ENCODE data around the gene KIAA1671.

KIAA1671 gene

GRCh38 chr22:25120761-25121212 lies 168.3 kb downstream of the KIAA1671 start:
- no peak for DNase-seq

- no peak for DNase-seq
Observed at GRCh38 chr22:25122136-25122764, 169.7 kb downstream of the KIAA1671 start.

- no peak for DNase-seq
Observed at GRCh38 chr22:25123677-25124076, 171.2 kb downstream of the KIAA1671 start.

GRCh38 chr22:25125693-25126357 lies 173.3 kb downstream of the KIAA1671 start:
- DNase-seq: no peak

- no peak for DNase-seq
Observed at GRCh38 chr22:25126510-25126909, 174.0 kb downstream of the KIAA1671 start.

- DNase-seq: no peak
Observed at GRCh38 chr22:25127318-25127717, 174.8 kb downstream of the KIAA1671 start.

GRCh38 chr22:25130462-25130861 lies 177.9 kb downstream of the KIAA1671 start:
- no peak for DNase-seq

- no peak for DNase-seq
Observed at GRCh38 chr22:25131198-25131887, 178.8 kb downstream of the KIAA1671 start.

GRCh38 chr22:25134028-25134427 lies 181.5 kb downstream of the KIAA1671 start:
- no peak for DNase-seq

GRCh38 chr22:25134451-25134850 lies 181.9 kb downstream of the KIAA1671 start:
- no peak for DNase-seq

GRCh38 chr22:25136953-25137576 lies 184.5 kb downstream of the KIAA1671 start:
- no peak for DNase-seq

GRCh38 chr22:25137577-25138525 lies 185.3 kb downstream of the KIAA1671 start:
- no peak for DNase-seq

GRCh38 chr22:25139062-25139461 lies 186.5 kb downstream of the KIAA1671 start:
- no peak for DNase-seq

- no peak for DNase-seq
Observed at GRCh38 chr22:25142102-25142501, 189.6 kb downstream of the KIAA1671 start.

- no peak for DNase-seq
Observed at GRCh38 chr22:25143156-25144076, 190.9 kb downstream of the KIAA1671 start.

- DNase-seq: no peak
Observed at GRCh38 chr22:25144522-25144921, 192.0 kb downstream of the KIAA1671 start.

- no peak for DNase-seq
Observed at GRCh38 chr22:25146307-25146706, 193.8 kb downstream of the KIAA1671 start.

- no peak for DNase-seq
Observed at GRCh38 chr22:25146906-25147641, 194.6 kb downstream of the KIAA1671 start.

GRCh38 chr22:25147642-25147928 lies 195.1 kb downstream of the KIAA1671 start:
- DNase-seq: no peak

GRCh38 chr22:25148149-25148691 lies 195.7 kb downstream of the KIAA1671 start:
- DNase-seq: no peak
